Activated CD4-positive, alpha-beta T cell treated with anti-CD3 and anti-CD28 coated beads, Interleukin-10, Interleukin-2, amounts not matched to agents 100 ng/mL and 50 ng/mL, durations not matched to agents 16 hours and 8 hours (primary cell): ENCODE measurements around the gene MT1H.
"Not testable (repeated sequence)": the region's sequence is repeated elsewhere in the genome, so short reads cannot be mapped to it uniquely, and the experiment has no call there.

Experiments used
- DNase-seq: peaks from one replicate; pipeline ENCODE4 v3.0.0-alpha.2; 2020

MT1H gene

DNA sequence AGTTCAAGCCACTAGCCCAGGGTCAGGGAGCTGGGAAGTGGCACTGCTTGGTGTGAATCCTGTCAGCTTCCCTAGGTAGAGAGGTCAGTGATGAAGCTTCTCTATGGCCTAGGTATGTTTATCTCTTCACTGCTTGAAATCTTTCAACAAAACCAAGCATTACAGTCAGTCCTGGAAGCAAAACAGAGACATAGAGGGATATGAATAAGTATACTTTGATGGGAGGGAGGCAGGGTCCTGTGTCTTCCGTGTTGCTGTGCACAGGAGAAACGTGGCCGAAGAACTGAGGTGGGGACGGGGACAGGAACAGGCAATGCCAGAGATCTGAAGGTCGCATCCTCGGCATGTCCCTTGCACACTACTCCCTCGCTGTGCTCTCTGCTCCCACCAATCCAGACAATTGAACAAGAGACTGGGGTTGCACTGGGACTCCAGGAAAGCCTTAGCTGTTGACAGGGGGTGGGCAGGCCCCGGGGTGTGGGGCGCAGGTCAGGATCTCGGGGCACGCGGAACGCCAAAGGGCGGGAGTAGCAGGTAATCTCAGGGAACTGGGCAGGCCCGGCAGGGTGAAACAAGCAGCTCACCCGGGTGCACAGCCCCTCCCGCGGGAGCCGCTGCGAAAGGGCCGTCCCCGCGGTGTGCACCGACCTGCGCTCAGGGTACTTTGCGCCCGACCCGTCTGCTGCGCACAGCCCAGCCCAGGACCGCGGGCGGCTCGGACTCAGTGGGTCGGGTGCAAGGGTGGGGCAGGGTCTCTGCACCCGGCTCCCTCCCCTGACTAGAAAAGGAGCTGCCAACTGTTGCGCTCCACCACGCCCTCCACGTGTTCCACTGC is at the start of gene MT1H:
Gene MT1H (plus strand): TSS at position 810 of the 835 bp plus-strand sequence. CDS start 71 bp downstream, outside the sequence.
- peak; percentile 14 for DNase-seq

DNA sequence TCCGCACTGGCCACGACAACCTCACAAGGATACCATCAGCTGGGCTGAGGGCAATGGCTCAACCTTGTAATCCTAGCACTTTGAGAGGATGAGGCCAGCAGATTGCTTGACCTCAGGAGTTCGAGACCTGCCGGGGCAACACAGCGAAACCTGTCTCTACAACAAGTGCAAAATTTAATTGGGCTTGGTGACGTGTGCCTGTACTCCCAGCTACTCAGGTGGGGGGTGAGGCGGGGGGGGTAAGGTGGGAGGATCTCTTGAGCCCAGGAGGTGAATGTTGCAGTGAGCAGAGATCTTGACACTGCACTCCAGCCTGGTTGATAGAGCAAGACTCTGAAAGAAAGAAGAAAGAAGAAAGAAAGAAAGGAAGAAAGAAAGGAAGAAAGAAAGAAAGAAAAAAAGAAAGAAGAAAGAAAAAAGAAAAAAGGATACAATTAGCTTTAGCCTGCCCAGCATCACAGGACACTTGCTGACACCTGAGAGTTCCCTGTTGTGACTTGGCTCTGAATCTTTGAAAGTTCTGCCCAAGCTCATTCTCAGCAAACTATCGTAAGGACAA is 49.2 kb upstream of the MT1H start:
- no peak for DNase-seq

DNA sequence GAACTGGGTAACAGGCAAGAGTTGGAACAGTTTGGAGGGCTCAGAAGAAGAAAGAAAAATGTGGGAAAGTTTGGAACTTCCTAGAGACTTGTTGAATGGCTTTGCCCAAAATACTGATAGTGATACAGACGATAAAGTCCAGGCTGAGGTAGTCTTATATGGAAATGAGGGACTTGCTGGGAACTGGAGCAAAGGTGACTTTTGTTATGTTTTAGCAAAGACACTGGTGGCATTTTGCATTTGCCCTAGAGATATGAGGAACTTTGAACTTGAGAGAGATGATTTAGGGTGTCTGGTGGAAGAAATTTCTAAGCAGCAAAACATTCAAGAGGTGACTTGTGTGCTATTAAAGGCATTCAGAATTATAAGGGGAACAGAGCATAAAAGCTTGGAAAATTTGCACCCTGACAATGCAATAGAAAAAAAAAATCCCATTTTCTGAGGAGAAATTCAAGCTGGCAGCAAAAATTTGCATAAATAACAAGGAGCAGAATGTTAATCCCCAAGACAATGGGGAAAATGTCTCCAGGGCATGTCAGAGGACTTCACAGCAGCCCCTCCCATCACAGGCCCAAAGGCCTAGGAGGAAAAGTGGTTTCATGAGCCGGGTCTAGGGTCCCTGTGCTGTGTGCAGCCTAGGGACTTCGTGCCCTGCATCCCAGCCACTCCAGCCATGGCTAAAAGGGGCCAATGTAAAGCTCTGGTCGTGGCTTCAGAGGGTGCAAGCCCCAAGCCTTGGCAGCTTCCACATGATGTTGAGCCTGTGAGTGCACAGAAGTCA is 47.8 kb upstream of the MT1H start:
- DNase-seq, result not testable (repeated sequence)

DNA sequence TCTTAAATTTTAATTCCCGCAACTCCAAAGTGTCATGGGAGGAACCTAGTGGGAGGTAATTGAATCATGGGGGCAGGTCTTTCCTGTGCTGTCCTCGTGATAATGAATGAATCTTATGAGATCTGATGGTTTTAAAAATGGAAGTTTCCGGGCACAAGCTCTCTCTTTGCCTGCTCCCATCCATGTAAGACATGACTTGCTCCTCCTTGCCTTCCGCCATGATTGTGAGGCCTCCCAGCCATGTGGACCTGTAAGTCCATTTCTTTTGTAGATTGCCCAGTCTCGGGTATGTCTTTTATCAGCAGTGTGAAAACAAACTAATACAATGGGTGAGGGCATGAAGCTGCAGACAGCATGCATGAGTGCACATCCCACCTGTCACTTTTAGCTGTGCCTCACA is 46.4 kb upstream of the MT1H start:
- not testable (repeated sequence) for DNase-seq

DNA sequence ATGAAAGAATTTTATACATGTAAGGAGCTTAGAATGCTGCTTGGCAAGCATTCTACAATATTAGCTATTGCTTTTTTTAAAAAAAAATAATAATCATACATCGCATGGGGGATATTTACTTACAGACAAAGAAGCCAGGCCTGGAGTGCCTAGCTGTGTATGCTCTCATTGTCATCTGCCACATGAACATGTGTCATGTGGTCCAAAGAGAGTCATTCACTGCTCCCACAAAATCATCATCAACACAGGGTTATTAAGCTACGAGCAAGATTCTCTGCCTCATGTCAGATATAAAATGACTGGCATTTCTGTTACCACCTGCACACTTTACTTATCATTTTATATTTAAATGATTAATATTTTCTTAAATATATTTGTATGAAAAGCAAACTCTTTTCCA is 46.0 kb upstream of the MT1H start:
- DNase-seq, result no peak

DNA sequence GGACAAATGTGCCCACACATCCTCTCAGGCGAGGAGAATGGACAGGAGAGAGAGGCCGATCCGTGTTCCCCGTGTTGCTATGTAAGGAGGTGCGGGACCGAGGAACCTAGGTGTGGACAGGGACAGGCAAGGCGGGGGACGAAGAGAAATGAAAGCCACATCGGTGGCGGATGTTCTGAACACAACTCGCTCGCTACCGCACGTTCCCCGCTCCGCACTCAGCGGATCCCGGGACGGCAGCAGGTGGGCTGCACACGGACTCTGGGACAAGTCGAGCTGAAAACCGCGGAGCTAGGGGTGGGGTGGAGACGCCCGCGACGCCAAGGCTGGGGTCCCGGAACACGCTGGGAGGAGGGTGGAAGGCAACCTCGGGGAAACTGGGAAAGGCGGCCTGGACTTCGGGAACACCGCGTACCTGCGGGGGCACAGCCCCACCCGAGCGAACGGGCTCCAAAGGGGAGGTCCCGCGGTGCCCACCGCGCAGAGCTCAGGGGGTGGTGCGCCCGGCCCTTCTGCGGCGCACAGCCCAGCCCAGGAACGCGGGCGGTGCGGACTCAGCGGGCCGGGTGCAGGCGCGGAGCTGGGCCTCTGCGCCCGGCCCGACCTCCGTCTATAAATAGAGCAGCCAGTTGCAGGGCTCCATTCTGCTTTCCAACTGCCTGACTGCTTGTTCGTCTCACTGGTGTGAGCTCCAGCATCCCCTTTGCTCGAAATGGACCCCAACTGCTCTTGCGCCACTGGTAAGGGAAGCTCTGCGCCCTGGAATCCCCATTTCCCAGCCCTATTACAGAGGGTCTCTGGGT is 44.3 kb upstream of the MT1H start, which contains the start of gene MT1E:
Gene MT1E (plus strand): TSS at position 642 of the 803 bp plus-strand sequence. CDS start 71 bp downstream, at position 713.
- DNase-seq, result peak; percentile 72

DNA sequence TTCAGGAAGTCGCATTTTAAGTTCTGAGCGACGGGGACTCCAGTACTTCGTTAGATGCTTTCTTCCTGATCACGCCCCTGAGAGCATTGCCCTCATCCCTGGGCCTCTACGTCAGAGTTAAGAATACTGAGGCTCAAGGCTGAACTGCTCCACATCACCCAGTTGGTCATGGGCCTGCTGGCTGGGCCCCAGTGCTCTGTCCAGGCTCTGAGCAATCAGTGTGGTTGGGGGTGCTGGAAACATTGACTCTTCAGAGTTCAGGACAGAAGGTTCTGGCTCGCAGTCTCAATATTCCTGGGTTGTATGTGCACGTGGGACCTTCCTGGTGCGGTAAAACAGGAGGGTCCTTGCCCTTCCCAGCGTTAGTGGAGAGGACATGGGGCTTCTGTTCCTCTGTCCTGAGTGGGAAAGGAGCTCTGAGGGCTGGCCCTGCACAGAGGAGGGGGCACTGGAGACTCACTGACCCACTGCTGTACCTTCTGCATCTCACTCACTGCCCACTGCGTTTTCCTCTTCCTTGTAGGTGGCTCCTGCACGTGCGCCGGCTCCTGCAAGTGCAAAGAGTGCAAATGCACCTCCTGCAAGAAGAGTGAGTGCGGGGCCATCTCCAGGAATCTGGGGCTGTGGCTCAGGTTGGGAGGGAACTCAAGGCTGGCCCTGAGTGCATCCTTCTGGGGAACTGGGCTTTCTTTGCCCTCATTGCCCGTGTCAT is 43.5 kb upstream of the MT1H start:
- DNase-seq, result no peak

DNA sequence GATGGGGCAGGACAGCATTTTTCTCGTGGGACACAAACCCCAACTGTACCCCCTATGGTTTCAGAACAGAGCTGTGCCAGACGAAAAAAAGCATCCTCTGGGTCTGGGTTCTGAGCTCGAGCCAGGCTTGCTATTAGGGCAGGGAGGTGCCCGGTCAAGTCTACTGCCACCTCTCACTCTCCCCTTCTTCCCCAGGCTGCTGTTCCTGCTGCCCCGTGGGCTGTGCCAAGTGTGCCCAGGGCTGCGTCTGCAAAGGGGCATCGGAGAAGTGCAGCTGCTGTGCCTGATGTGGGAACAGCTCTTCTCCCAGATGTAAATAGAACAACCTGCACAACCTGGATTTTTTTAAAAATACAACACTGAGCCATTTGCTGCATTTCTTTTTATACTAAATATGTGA is 42.9 kb upstream of the MT1H start:
- DNase-seq, result no peak

DNA sequence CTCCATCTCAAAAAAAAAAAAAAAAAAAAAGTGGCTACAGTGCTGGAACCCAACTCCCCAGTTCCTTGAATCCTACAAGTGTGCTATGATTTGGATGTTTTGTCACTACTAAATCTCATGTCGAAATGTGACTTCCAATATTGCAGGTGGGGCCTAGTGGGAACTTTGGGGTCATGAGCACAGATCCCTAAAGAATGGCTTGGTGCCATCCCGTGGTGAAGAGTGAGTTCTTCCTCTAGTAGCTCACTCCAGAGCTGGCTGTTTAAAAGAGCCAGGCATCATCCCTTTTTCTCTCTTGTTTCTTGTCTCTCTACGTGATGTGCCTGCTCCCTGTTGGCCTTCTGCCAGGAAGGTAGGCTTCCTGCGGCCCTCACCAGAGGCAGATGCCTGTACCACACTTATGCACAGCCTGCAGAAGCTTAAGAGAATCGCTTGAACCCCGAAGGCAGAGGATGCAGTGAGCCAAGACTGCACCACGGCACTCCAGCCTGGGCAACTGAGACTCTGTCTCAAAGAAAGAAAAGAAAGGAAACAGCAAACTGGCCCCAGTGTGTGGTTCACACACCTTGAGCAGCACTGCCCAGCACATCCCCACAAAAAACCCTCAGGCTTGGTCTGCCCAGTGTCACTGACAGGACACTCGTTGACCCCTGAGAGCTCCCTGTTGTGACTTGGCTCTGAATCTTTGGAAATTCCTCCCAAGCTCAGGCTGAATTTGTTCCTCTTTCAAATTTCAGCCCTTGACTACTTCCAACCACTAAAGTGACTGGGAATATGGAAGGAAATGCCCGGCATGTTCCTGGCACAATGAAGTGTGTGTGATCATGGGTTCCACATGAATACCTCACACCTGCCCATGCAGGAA is 40.9 kb upstream of the MT1H start:
- no peak for DNase-seq

DNA sequence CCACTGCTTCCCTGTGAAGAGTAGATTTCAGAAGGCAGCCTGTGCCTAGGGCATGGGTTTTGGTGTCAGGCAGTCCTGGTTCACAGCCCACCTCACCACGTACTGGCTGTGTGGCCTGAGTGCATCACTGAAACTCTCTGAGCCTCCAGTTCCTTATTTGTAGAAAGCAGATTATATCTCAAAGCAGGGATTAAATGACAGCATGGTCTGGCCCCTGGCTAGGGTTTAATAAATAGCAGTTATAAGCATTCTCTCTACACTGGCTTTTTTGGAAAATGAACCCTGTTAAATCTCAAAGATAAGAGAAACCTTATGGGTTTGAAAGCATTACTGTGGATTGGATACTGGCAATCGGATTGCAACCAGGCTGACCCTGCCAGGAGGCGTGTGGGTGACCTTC is 40.1 kb upstream of the MT1H start:
- DNase-seq, result no peak

DNA sequence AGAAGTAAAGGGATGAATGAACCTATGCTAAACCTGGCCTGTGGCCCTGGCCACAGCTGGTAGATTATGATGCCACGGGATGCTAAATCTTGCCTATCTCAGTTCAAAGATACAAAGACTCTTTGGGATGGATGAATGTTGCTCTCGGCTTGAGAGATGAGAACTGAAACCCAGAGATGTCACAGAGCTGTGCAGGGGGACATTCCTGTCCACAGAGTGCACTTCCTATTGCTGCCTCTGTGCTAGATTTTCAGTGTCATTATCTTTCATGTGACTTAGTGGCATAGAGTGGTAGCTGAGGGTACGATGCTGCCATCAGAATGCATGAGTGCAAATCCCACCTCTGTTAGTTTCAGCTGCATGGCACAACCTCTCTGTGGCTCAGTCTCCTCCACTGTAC is 39.5 kb upstream of the MT1H start:
- DNase-seq, result no peak

DNA sequence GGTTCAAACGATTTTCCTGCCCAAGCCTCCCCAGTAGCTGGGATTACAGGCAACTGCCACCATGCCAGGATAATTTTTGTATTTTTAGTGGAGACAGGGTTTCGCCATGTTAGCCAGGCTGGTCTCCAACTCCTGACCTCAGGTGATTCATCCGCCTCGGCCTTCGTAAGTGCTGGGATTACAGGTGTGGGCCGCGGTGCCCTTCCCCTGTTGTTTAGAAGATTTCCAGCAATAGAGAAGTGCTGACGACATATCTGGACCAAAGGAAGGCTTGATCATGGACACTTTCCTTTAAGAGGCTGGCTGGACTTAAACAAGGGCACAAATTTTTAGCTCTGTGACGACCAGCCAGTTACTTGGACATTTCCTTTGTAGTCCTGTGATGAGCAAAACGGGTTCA is 38.4 kb upstream of the MT1H start:
- DNase-seq, result no peak

DNA sequence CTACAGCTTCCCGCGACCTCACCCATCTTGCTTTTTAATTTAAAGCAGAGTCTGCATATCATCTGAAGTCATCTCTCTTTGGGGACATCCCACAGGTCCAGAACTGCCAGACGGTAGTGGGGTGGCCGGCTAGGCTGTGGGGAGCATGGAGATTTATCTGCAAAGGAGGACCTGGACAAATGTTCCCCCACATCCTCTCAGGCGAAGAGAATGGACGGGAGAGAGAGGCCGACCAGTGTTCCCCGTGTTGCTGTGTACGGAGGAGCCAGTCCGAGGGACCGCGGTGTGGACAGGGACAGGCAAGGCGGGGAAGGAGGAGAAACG is 37.8 kb upstream of the MT1H start:
- no peak for DNase-seq

DNA sequence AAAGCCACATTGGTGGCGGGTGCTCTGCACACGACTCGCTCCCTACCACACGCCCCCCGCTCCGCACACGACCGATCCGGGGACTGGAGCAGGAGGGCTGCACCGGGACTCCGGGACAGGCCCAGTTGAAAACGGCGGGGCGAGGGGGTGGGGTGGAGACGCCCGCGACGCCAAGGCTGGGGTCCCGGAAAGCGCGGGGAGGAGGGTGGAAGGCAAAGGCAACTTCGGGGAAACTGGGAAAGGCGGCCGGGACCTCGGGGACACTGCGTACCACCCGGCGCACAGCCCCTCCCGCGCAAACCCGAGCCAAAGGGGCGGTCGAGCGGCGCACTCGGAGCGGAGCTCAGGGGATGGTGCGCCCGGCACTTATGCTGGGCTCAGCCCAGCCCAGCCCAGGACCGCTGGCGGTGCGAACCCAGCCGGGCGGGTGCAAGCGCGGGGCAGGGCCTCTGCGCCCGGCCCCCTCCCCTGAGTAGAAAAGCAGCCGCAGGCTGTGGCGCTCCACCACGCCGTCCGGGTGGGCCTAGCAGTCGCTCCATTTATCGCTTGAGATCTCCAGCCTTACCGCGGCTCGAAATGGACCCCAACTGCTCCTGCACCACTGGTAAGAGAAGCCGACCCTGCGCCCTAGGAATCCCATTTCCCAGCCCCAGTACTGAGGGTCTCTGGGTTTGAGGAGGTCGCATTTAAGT is 37.3 kb upstream of the MT1H start, which contains the start of gene MT1M:
Gene MT1M (plus strand): TSS at position 504 of the 692 bp plus-strand sequence. CDS start 73 bp downstream, at position 577.
- no peak for DNase-seq

DNA sequence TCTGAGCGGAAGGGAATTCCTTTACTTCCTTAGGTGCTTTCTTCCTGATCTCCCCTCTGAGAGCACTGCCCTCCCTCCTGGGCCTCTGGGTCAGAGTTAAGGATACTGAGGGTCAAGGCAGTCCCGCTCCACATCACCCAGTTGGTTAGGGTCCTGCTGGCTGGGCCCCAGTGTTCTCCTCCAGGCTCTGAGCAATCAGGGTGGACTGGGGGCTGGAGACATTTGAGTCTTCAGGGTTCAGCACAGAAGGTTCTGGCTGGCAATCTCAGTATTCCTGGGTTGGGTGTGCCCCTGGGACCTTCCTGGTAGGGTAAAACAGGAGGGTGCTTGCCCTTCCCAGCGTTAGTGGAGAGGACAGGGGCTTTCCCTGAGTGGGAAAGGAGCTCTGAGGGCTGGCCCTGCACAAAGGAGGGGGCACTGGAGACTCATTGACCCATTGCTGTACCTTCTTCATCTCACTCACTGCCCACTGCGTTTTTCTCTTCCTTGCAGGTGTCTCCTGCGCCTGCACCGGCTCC is 36.7 kb upstream of the MT1H start:
- no peak for DNase-seq

DNA sequence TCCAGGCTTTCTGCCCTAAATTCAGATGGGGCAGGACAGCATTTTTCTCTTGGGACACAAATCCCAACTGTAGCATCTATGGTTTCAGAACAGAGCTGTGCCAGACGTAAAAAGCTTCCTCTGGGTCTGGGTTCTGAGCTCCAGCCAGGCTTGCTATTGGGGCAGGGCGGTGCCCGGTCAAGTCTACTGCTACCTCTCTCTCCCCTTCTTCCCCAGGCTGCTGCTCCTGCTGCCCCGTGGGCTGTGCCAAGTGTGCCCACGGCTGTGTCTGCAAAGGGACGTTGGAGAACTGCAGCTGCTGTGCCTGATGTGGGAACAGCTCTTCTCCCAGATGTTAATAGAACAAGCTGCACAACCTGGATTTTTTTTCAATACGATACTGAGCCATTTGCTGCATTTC is 36.1 kb upstream of the MT1H start:
- DNase-seq, result no peak

DNA sequence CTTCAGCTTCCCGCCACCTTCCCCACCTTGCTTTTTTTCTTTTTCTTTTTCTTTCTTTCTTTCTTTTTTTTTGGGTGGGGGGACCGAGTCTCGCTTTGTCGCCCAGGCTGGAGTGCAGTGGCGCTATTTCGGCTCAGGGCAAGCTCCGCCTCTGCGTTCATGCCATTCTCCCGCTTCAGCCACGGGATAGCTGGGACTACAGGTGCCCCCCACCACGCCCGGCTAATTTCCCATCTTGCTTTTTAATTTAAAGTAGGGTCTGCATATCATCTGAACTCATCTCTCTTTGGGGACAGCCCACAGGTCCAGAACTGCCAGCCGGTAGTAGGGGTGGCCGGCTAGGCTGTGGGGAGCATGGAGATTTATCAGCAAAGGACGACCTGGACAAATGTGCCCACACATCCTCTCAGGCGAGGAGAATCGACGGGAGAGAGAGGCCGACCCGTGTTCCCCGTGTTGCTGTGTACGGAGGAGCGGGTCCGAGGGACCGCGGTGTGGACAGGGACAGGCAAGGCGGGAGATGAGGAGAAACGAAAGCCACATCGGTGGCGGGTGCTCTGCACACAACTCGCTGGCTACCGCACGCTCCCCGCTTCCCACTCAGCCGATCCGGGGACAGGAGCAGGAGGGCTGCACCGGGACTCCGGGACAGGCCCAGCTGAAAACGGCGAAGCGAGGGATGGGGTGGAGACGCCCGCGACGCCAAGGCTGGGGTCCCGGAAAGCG is 34.7 kb upstream of the MT1H start:
- no peak for DNase-seq

DNA sequence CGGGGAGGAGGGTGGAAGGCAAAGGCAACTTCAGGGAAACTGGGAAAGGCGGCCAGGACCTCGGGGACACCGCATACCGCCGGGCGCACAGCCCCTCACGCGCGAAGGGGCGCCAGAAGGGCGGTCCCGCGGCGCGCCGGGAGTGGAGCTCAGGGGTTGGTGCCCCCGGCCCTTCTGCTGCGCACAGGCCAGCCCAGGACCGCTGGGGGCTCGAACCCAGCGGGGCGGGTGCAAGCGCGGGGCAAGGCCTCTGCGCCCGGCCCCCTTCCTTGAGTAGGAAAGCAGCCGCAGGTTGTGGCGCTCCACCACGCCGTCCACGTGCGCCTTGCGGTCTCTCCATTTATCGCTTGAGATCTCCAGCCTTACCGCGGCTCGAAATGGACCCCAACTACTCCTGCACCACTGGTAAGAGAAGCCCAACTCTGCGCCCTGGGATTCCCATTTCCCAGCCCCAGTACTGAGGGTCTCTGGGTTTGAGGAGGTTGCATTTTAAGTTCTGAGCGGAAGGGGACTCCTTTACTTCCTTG is 34.1 kb upstream of the MT1H start:
- no peak for DNase-seq
